ENCODE data around the gene UBB.
A peak's percentile ranks its signal among the peaks of the same experiment; 100 is the strongest.

- TF ChIP-seq SIN3A (IDR thresholded peaks at IDR 0.05; ENCODE audit: borderline replicate concordance, insufficient read depth, low read length) (no peak), POLR2AphosphoS5 (IDR thresholded peaks at IDR 0.05; ENCODE audit: low read depth, low read length) (no peak), REST (IDR thresholded peaks at IDR 0.05; ENCODE audit: insufficient read depth in 1 of 2, low read depth in 2 of 2, low read length in 2 of 2) (peak; percentile 44 to 52; a peak in 1 of 4 replicates), TAF1 (IDR thresholded peaks at IDR 0.05; ENCODE audit: borderline replicate concordance, insufficient read depth, low read length) (no peak)
These were observed 37.2 kb downstream of the UBB start for GRCh38 chr17:16417896-16418684.
